HG02981 (cell line): Measurements from ENCODE around the gene TEFM.
"Not testable (repeated sequence)": the region's sequence is repeated elsewhere in the genome, so short reads cannot be mapped to it uniquely, and the experiment has no call there.

Experiments used
- ATAC-seq: cut with Tn5 transposase; IDR thresholded peaks from one replicate; pipeline ENCODE4 v1.9.1; 2021; ENCODE audit warnings: mild to moderate bottlenecking, moderate library complexity; ENCODE audit not compliant: unreplicated experiment

The TEFM gene

DNA sequence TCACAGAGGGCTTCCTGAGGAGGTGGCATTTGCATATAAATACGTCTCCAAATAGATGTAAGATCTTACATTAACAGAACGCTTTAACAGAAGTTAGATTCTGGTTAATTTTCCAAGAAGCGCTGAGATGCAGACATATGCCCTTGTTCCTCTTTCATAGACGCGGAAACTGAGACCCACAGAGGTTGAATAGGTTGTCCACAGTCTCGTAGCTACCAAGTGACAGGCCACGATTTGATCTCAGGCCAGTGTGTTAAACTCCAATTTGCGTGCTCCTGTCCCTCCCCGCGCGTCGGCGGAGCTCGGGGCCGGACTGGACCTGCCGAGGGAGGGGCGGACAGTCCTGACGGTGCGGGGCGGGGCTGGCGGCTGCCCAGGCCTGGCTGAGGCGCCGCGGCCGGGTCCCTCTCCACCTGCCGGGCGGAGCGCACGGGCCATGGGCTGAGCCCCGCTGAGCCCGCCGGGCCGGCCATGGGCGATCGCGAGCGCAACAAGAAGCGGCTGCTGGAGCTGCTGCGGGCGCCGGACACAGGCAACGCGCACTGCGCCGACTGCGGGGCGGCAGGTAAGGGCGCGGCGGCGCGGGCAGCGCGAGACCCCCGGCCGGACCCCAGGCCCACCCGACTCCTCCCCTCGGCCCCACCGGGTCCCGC, 15.6 kb upstream of the TEFM start, which contains the start of gene ADAP2:
Gene ADAP2, plus strand, starts transcription at position 402 of the 653 bp plus-strand sequence. Its CDS starts 70 bp downstream, at position 472.
- no peak for ATAC-seq

DNA sequence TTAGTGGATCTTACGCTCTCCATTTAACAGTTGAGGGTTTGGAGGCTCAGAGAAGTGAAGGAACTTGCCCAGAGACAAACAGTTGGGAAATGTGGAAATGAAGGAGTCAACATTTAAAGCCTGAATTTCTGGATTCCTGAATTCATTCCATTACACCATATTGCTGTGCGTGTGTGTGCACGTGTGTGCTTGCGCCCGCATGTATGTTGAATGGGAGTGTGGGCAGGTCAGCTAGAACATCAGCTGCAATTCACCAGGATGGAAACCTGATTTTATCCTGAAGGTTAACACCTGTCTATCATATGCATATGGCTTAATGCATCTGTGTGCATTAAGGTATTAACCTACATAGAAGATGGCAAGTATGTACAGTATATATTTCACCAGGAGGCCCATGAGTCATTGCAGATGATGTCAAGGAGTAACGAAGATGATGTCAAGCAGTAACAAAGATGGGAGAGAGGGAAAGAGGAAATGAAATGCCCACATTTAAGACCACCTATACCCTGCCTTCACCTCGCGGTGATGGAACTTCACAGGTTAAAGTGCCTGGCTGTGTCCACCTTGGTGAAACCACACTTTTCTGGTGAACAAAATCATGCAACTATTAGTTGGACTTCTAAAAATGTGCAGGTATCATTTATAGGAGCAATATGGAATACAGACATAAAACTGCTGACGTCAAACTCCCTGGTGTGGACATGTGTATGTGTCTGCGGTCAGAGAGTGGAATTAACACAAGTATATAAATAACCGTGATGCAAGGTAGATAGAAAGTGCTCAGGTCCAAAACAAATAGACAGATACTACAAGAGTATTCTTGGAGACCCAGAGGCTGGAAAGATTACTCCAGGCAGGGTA, 14.9 kb upstream of the TEFM start:
- no peak for ATAC-seq

DNA sequence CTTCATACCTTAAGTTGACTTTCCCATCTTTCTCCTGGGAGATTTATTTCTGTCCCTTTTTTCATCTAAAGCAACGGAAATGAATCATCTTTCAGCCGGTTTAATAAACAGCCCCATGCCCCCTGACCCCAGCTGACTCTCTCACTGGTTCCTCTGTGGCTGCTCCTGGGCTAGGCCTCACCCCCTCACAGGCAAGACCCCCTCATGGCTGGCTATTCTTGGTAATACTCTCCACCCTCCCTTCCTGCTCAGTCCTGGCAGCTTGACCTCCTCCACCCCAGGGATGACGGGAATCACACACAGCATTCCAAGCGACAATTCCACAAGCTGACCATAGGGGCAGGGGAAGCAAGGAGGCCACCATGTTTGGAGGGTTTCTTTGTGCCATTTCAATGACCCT, 14.2 kb upstream of the TEFM start:
- no peak for ATAC-seq

GRCh38 chr17:30917050-30917449, 11.0 kb upstream of the TEFM start:
- ATAC-seq, result no peak

- ATAC-seq, result no peak
These were observed 10.0 kb upstream of the TEFM start for GRCh38 chr17:30915833-30916611.

- no peak for ATAC-seq
These were observed 7.9 kb upstream of the TEFM start for GRCh38 chr17:30913955-30914354.

DNA sequence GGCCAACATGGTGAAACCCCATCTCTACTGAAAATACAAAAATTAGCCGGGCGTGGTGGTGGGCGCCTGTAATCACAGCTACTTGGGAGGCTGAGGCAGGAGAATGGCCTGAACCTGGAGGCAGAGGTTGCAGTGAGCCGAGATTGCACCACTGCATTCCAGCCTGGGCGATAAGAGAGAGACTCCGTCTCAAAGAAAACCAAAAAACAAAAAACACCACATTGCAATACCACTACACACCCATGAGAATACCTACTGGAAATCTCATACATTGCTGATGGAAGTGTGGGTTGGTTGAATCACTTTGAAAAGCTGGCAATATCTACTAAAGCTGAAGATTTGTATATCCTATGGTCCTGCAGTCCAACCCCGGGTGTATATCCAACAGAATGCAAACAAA, 4.1 kb upstream of the TEFM start:
- not testable (repeated sequence) for ATAC-seq

DNA sequence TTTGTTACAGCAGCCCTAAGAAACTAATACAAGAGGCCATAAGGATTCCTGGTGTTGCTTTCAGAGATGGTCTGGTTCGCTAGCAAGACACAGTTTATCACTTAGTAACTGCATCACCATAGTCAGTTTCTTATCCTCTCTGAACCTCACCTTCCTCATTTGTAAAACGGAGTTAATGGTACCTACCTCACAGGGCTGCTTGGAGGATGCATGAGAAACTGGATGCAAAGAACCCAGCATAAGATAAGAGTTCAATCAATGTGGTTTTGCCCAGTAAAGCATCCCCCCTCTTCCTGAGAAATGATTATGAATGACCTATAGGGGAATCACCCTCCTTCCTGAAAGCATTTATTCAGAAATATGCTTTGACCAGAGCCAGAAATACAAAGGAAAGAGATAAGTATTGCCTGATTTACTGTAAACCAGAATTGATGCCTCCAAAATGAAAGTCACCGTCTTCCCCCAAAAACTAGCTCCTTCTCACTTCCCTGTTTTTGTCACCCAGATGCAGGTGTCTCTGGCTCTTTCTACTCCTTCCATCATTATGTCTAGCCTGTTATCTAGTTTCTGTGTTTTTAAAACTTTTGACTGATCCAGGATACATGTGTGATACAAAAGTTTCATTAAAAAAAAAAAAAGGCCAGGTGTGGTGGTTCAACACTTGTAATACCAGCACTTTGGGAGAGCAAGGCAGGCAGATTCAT, 2.8 kb upstream of the TEFM start:
- no peak for ATAC-seq

- ATAC-seq, result peak; percentile 12
These were observed 317 bp downstream of the TEFM start for GRCh38 chr17:30905742-30906100.

DNA sequence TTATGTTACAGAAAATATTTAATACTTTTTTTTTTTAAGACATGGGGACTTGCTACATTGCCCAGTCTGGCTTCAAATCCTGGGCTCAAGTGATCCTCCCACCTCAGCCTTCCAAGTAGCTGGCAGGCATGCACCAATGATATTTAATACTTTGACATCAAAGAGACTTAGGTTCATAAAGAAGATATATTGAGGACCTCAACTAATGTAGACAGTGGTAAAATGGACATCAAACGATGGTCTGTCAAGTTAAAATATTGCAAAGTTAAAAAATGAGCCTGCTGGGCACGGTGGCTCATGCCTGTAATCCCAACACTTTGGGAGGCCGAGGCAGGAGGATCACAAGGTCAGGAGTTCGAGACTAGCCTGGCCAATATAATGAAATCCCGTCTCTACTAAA, 8.7 kb downstream of the TEFM start:
- no peak for ATAC-seq

DNA sequence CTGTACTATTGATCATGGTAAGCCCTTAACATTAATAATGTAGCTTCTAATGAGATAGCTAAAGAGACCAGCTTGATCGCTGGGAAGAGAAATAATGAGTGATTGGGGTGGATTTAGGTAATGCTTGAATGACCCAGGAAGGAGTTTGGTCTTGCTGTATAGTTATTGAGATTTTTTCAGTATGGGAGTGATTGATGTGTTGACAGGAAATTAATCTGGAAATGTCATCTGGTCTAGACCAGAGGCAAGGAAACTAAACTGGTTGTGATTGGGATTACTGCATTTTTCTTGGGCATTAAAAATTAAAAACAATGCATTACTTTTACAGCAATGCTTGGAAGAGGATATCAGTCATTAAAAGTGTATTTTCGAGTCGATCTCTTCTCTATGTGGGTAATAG, 11.8 kb downstream of the TEFM start:
- ATAC-seq, result no peak

- no peak for ATAC-seq
These were observed 19.9 kb downstream of the TEFM start for GRCh38 chr17:30886187-30886586.

GRCh38 chr17:30869005-30869404, 37.0 kb downstream of the TEFM start:
- no peak for ATAC-seq

DNA sequence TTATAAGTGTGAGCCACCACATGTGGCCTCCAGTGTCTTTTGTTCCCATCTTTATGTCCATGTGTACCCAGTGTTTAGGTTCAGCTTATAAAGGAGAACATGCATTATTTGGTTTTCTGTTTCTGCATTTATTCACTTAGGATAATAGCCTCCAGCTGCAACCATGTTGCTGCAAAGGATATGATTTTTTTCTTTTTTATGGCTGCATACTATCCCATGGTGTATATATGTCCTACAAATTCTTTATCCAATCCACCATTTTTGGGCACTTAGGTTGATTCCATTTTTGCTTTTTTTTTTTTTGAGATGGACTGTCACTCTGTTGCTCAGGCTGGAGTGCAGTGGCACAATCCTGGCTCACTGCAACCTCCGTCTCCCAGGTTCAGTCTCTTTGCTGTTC, 41.4 kb downstream of the TEFM start:
- no peak for ATAC-seq

- no peak for ATAC-seq
These were observed 47.3 kb downstream of the TEFM start for GRCh38 chr17:30858556-30859250.

GRCh38 chr17:30854146-30854545, 51.9 kb downstream of the TEFM start:
- ATAC-seq, result no peak
